H9 (cell line): ENCODE data around the gene ZSCAN29. TPM values are rescaled to one million over a fixed set of nuclear protein-coding genes. Genes with fewer than 3 reads are reported as not detected.

ENCODE experiments used
- DNase-seq: peaks from one replicate; pipeline ENCODE4 v3.0.0-alpha.2; 2017
- H2AFZ ChIP-seq: one replicate; pipeline ENCODE4 v1.6.1; 2013; ENCODE audit warnings: mild to moderate bottlenecking, low read length, control low read depth, moderate library complexity
- H2AK5ac ChIP-seq: 2 replicates; pipeline ENCODE4 v1.6.1; 2013; ENCODE audit warnings: low read length, control low read depth, mixed read lengths; ENCODE audit not compliant: insufficient read length
- H2BK120ac ChIP-seq: one replicate; pipeline ENCODE4 v1.6.1; 2013; ENCODE audit warnings: low read depth, mild to moderate bottlenecking, low read length, control low read depth, inconsistent platforms; ENCODE audit not compliant: poor library complexity, severe bottlenecking
- H2BK12ac ChIP-seq: 2 replicates; pipeline ENCODE4 v1.6.1; 2013; ENCODE audit warnings: low read length, control low read depth, mixed read lengths, low read depth; ENCODE audit not compliant: insufficient read length
- H2BK15ac ChIP-seq: 2 replicates; pipeline ENCODE4 v1.6.1; 2013; ENCODE audit warnings: low read depth, low read length, control low read depth
- H2BK20ac ChIP-seq: one replicate; pipeline ENCODE4 v1.6.1; 2013; ENCODE audit warnings: low read depth, mild to moderate bottlenecking, low read length, control low read depth, inconsistent platforms; ENCODE audit not compliant: poor library complexity, severe bottlenecking
- H2BK5ac ChIP-seq: 2 replicates; pipeline ENCODE4 v1.6.1; 2013; ENCODE audit warnings: low read length, control low read depth, mixed read lengths; ENCODE audit not compliant: insufficient read length
- H3K14ac ChIP-seq: 2 replicates; pipeline ENCODE4 v1.6.1; 2013; ENCODE audit warnings: low read length, control low read depth; ENCODE audit not compliant: insufficient read depth
- H3K18ac ChIP-seq: 2 replicates; pipeline ENCODE4 v1.6.1; 2013; ENCODE audit warnings: low read depth, mild to moderate bottlenecking, mixed read lengths, low read length, control low read depth; ENCODE audit not compliant: insufficient read length
- H3K23ac ChIP-seq: 2 replicates; pipeline ENCODE4 v1.6.1; 2013; ENCODE audit warnings: low read length, control low read depth, mixed read lengths, low read depth; ENCODE audit not compliant: insufficient read length
- H3K23me2 ChIP-seq: 2 replicates; pipeline ENCODE4 v1.6.1; 2013; ENCODE audit warnings: low read depth, mild to moderate bottlenecking, mixed read lengths, low read length, control low read depth; ENCODE audit not compliant: insufficient read length, poor library complexity, severe bottlenecking
- H3K27ac ChIP-seq: 2 replicates; pipeline ENCODE4 v1.5.1; 2013; ENCODE audit warnings: low read length, control low read depth, mixed read lengths, low read depth; ENCODE audit not compliant: insufficient read length
- H3K27me3 ChIP-seq: 2 replicates; pipeline ENCODE4 v1.6.1; 2013; ENCODE audit warnings: low read length, control low read depth, inconsistent platforms; ENCODE audit not compliant: insufficient read depth
- H3K4ac ChIP-seq: 2 replicates; pipeline ENCODE4 v1.6.1; 2013; ENCODE audit warnings: low read depth, mild to moderate bottlenecking, control low read depth, inconsistent platforms, low read length, moderate library complexity
- H3K4me1 ChIP-seq: 2 replicates; pipeline ENCODE4 v1.6.1; 2013; ENCODE audit warnings: low read length, control low read depth, inconsistent platforms; ENCODE audit not compliant: insufficient read depth
- H3K4me2 ChIP-seq: 2 replicates; pipeline ENCODE4 v1.6.1; 2013; ENCODE audit warnings: low read length, control low read depth, mixed read lengths; ENCODE audit not compliant: insufficient read length, insufficient read depth
- H3K56ac ChIP-seq: 2 replicates; pipeline ENCODE4 v1.6.1; 2013; ENCODE audit warnings: low read depth, mild to moderate bottlenecking, mixed read lengths, low read length, control low read depth; ENCODE audit not compliant: insufficient read length
- H3K79me1 ChIP-seq: 2 replicates; pipeline ENCODE4 v1.6.1; 2013; ENCODE audit warnings: low read depth, mild to moderate bottlenecking, moderate library complexity, low read length, control low read depth, inconsistent platforms; ENCODE audit not compliant: insufficient read depth, poor library complexity, severe bottlenecking
- H3K79me2 ChIP-seq: 2 replicates; pipeline ENCODE4 v1.6.1; 2013; ENCODE audit warnings: low read length, control low read depth, inconsistent platforms; ENCODE audit not compliant: insufficient read depth
- H3K9ac ChIP-seq: 2 replicates; pipeline ENCODE4 v1.6.1; 2013; ENCODE audit warnings: low read length, control low read depth, mixed read lengths; ENCODE audit not compliant: insufficient read length; ENCODE audit errors: extremely low read depth
- H3K9me3 ChIP-seq: one replicate; pipeline ENCODE4 v1.6.1; 2013; ENCODE audit warnings: low read depth, low read length, inconsistent platforms; ENCODE audit not compliant: control insufficient read depth
- H3T11ph ChIP-seq: one replicate; pipeline ENCODE4 v1.6.1; 2013; ENCODE audit warnings: mild to moderate bottlenecking, low read length, control low read depth, inconsistent platforms
- H4K20me1 ChIP-seq: one replicate; pipeline ENCODE4 v1.6.1; 2013; ENCODE audit not compliant: control insufficient read depth, insufficient read length, insufficient read depth
- H4K5ac ChIP-seq: 2 replicates; pipeline ENCODE4 v1.6.1; 2013; ENCODE audit warnings: low read depth, mild to moderate bottlenecking, mixed read lengths, low read length, control low read depth; ENCODE audit not compliant: insufficient read length
- H4K8ac ChIP-seq: replicated peaks from 2 replicates; pipeline ENCODE4 v1.6.1; 2013; ENCODE audit warnings: low read length, control low read depth, mixed read lengths, low read depth; ENCODE audit not compliant: insufficient read length
- H4K91ac ChIP-seq: 2 replicates; pipeline ENCODE4 v1.6.1; 2013; ENCODE audit warnings: low read depth, mild to moderate bottlenecking, moderate library complexity, mixed read lengths, low read length, control low read depth; ENCODE audit not compliant: insufficient read length
- H3K27ac Mint-ChIP-seq, 3 experiments: 2 replicates in 2 of 3; 3 replicates in 1 of 3; pipeline ENCODE4 v1.8.0; 2020 to 2021; ENCODE audit warnings: mixed read lengths in 3 of 3, mild to moderate bottlenecking in 1 of 3, moderate library complexity in 1 of 3
- H3K27me3 Mint-ChIP-seq: 2 replicates; pipeline ENCODE4 v1.8.0; 2021; ENCODE audit warnings: low read depth, mild to moderate bottlenecking, moderate library complexity, mixed read lengths
- H3K36me3 Mint-ChIP-seq, 3 experiments: 2 replicates in 2 of 3; 3 replicates in 1 of 3; pipeline ENCODE4 v1.8.0; 2020 to 2021; ENCODE audit warnings: low read depth in 3 of 3, mixed read lengths in 3 of 3; ENCODE audit not compliant: insufficient read depth in 1 of 3
- H3K4me1 Mint-ChIP-seq, 2 experiments: 2 replicates each; pipeline ENCODE4 v1.8.0; 2020; ENCODE audit warnings: mixed read lengths in 2 of 2
- H3K4me3 Mint-ChIP-seq, 2 experiments: 2 replicates in 1 of 2; 3 replicates in 1 of 2; pipeline ENCODE4 v1.8.0; 2020 to 2021; ENCODE audit warnings: mild to moderate bottlenecking in 2 of 2, mixed read lengths in 2 of 2, moderate library complexity in 1 of 2
- H3K9me3 Mint-ChIP-seq, 2 experiments: 2 replicates in 1 of 2; 3 replicates in 1 of 2; pipeline ENCODE4 v1.8.0; 2020; ENCODE audit warnings: mild to moderate bottlenecking in 2 of 2, mixed read lengths in 2 of 2, moderate library complexity in 1 of 2
- WGBS: extraction: QIAGEN DNeasy Blood & Tissue Kit; methylation state at CpG from one replicate; pipeline ENCODE4 v1.1.7; 2013; ENCODE audit warnings: missing lambda C conversion rate, low lambda C conversion rate, mixed read lengths; ENCODE audit not compliant: insufficient read length; ENCODE audit errors: extremely low coverage; 5-methylcytosine and 5-hydroxymethylcytosine counted together
- total RNA-seq: library from RNA; stranded (reverse); gene quantifications from 2 replicates; pipeline ENCODE4 v1.2.1, GENCODE V29; 2021
- TF ChIP-seq, protein P1 (sequence below): fragments of 200-600 bp; sonication (generic); conservative IDR thresholded peaks from 3 replicates; pipeline ENCODE4 v1.8.0; 2021; ENCODE audit warnings: antibody characterized with exemption, mild to moderate bottlenecking

Gene ZSCAN29
- total RNA-seq, 1 experiment from 2014 or later = 52.5 TPM

DNA sequence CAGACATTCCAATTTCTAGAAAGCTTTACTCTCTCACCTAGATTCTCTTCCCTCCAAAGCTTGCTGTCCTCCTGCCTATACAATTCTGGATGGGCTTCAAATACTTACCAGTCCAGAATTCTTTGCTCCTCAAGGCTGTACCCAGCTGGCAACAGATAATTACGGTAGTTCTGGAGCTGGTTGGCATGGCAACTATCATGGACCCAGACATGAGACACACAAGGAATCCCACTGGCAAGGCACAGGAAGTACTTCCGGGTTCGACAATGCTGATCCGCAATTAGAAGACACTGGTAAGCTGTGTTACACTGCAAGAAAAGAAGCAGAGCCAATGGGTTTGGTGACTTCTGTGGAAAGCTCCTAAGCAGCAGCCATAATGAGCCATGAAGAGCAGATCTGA is 37.9 kb upstream of the ZSCAN29 start:
- H3K4me1 ChIP-seq = no peaks in the 10 kb centered on the region
- no peak overlapping the region for H3K27ac ChIP-seq
- no peaks in the 10 kb centered on the region for H4K20me1 ChIP-seq
- Mint-ChIP-seq H3K36me3 (peaks cover 57 to 91% (median 84%) of the 10 kb centered on the region in 3 experiments), H3K27me3 (no peaks in the 10 kb centered on the region), H3K9me3 (no peaks in the 10 kb centered on the region), H3K4me3 (no peak overlapping the region), H3K27ac (no peak overlapping the region), H3K4me1 (no peaks in the 10 kb centered on the region)
- no peak overlapping the region for H2AFZ ChIP-seq
- no peak overlapping the region for H3K4me2 ChIP-seq
- H2BK120ac ChIP-seq = no peak overlapping the region
- no peak overlapping the region for H3K14ac ChIP-seq
- TF ChIP-seq, protein P1, sequence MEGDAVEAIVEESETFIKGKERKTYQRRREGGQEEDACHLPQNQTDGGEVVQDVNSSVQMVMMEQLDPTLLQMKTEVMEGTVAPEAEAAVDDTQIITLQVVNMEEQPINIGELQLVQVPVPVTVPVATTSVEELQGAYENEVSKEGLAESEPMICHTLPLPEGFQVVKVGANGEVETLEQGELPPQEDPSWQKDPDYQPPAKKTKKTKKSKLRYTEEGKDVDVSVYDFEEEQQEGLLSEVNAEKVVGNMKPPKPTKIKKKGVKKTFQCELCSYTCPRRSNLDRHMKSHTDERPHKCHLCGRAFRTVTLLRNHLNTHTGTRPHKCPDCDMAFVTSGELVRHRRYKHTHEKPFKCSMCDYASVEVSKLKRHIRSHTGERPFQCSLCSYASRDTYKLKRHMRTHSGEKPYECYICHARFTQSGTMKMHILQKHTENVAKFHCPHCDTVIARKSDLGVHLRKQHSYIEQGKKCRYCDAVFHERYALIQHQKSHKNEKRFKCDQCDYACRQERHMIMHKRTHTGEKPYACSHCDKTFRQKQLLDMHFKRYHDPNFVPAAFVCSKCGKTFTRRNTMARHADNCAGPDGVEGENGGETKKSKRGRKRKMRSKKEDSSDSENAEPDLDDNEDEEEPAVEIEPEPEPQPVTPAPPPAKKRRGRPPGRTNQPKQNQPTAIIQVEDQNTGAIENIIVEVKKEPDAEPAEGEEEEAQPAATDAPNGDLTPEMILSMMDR = no peak
- no peak overlapping the region for H3K23ac ChIP-seq
- no peak overlapping the region for H3K56ac ChIP-seq
- no CpG with 5 or more reads among the region's 4 CpGs for WGBS
- H4K5ac ChIP-seq = no peak overlapping the region
- H3K79me1 ChIP-seq = no peaks in the 10 kb centered on the region
- no peak overlapping the region for H4K8ac ChIP-seq
- H3T11ph ChIP-seq = no peak overlapping the region
- H3K18ac ChIP-seq = no peak overlapping the region
- H2BK20ac ChIP-seq = no peak overlapping the region
- H3K4ac ChIP-seq = no peak overlapping the region
- H2BK12ac ChIP-seq = no peak overlapping the region
- H3K23me2 ChIP-seq = no peaks in the 10 kb centered on the region
- H3K79me2 ChIP-seq = no peaks in the 10 kb centered on the region
- H3K9me3 ChIP-seq = no peaks in the 10 kb centered on the region
- H3K9ac ChIP-seq = no peak overlapping the region
- H2BK5ac ChIP-seq = no peak overlapping the region
- no peak overlapping the region for H4K91ac ChIP-seq
- H2BK15ac ChIP-seq = no peak overlapping the region
- no peak for DNase-seq
- no peak overlapping the region for H2AK5ac ChIP-seq
- H3K27me3 ChIP-seq = no peaks in the 10 kb centered on the region
